ENCODE measurements around the gene KIF27. TPM values are rescaled to one million over a fixed set of nuclear protein-coding genes. Genes with fewer than 3 reads are reported as not detected.
"Not testable (repeated sequence)": the region's sequence is repeated elsewhere in the genome, so short reads cannot be mapped to it uniquely, and the experiment has no call there.

Gene KIF27
- total RNA-seq, 1 donor from 2014 or later: 6.4 TPM

DNA sequence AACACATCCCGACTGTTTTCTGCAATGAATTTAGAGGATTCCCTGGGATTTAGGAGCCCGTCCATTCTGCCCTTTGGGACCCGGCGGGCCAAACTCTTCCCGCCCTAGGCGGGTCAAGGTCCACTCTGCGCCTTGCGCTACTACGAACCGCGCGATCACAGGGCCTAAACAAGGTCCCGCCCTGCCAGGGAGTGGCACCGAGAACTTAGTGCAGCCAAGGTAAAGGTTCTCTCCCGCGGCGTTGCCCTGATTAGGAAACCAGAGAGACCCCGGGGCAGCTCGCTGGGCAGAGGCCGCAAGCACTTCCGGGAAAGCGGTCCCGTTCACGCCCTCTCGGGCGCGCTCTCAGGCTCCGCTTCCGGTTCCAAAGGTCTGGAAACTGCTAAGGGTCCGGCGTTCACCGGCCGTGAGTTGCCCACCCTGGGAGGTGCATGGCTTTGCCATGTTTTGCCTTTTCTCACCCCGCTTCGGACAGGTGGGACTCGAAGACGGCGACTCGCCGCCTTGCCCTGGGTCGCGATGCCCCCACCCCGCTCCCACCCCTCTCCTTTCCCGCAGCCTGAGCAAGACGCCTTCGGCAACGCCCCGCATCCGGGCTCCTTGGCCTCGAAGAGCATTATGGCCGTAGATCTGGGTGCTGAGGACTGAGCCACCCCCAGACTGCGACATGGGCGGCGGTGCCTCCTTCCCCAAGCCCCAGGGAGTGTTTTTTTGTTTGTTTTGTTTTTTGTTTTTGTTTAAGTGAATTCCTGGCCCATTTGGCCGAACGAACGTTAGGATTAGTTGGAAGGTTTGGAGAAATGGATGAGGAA lies 35.4 kb upstream of the KIF27 start:
- H3K4me3 Mint-ChIP-seq (ENCODE audit: unreplicated experiment): peak overlapping the region; percentile 72
- H3K27ac Mint-ChIP-seq (ENCODE audit: unreplicated experiment): peak overlapping the region; percentile 85
- no peak for TF ChIP-seq CTCF (IDR thresholded peaks at IDR 0.05)
- no peaks in the 10 kb centered on the region for H3K9me3 Mint-ChIP-seq (ENCODE audit: unreplicated experiment)
- DNase-seq (ENCODE audit: extremely low spot score, unreplicated experiment): no peak
- no peaks in the 10 kb centered on the region for H3K36me3 Mint-ChIP-seq (ENCODE audit: unreplicated experiment)
- peaks cover 22% of the 10 kb centered on the region for H3K4me1 Mint-ChIP-seq (ENCODE audit: unreplicated experiment)
- H3K27me3 Mint-ChIP-seq (ENCODE audit: unreplicated experiment): no peaks in the 10 kb centered on the region

- H3K27me3 Mint-ChIP-seq (ENCODE audit: unreplicated experiment): no peaks in the 10 kb centered on the region
- H3K4me1 Mint-ChIP-seq (ENCODE audit: unreplicated experiment): peaks cover 22% of the 10 kb centered on the region
- DNase-seq (ENCODE audit: extremely low spot score, unreplicated experiment): no peak
- H3K27ac Mint-ChIP-seq (ENCODE audit: unreplicated experiment): peak overlapping the region; percentile 85
- no peaks in the 10 kb centered on the region for H3K9me3 Mint-ChIP-seq (ENCODE audit: unreplicated experiment)
- H3K4me3 Mint-ChIP-seq (ENCODE audit: unreplicated experiment): peak overlapping the region; percentile 72
- H3K36me3 Mint-ChIP-seq (ENCODE audit: unreplicated experiment): no peaks in the 10 kb centered on the region
- no peak for TF ChIP-seq CTCF (IDR thresholded peaks at IDR 0.05)
These were observed 34.8 kb upstream of the KIF27 start for GRCh38 chr9:83956086-83956435.

DNA sequence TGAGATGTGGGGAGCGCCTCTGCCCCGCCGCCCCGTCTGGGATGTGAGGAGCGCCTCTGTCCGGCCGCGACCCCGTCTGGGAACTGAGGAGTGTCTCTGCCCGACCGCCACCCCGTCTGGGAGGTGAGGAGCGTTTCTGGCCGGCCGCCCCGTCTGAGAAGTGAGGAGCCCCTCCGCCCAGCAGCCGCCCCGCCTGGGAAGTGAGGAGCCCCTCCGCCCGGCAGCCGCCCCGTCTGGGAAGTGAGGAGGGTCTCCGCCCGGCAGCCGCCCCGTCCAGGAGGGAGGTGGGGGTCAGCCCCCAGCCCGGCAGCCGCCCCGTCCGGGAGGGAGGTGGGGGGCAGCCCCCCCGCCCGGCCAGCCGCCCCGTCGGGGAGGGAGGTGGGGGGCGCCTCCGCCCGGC lies 26.9 kb upstream of the KIF27 start:
- not testable (repeated sequence) for H3K36me3 Mint-ChIP-seq (ENCODE audit: unreplicated experiment); H3K27ac Mint-ChIP-seq (ENCODE audit: unreplicated experiment); H3K27me3 Mint-ChIP-seq (ENCODE audit: unreplicated experiment); H3K4me1 Mint-ChIP-seq (ENCODE audit: unreplicated experiment); DNase-seq (ENCODE audit: extremely low spot score, unreplicated experiment); H3K9me3 Mint-ChIP-seq (ENCODE audit: unreplicated experiment); H3K4me3 Mint-ChIP-seq (ENCODE audit: unreplicated experiment)

DNA sequence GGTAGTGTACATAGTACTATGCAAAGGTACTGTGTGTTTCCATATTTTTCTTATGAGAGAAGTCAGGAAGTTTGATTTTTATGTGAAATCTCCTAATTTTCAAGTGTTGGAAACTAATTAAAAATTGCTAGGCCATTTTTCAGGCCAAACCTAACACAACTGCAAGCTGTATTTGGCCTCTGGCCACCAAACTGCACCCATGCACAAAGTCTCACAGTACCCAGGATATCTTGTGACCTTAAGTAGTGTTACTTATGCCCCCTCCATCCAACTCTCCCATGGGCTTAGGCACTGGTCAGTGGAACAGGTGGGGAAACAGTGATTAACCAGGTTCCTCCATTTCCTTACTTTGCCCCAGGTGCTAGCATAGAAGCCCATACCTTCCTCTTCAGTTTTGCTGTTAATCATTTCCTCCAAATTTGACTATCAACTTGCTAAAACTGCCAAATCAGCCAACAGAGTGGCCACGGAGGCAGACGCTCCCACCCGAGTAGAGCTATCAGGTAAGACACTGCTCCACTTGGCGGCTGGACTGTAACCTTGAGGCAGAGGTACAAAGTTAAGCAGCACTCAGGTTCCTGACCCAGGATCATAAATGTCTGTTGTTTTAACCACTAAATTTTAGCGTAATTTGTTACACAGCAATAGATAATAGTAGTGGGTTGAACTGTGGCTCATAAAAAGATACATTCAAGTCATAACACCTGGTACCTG lies 19.5 kb upstream of the KIF27 start:
- Mint-ChIP-seq H3K27me3 (ENCODE audit: unreplicated experiment) (no peaks in the 10 kb centered on the region), H3K4me3 (ENCODE audit: unreplicated experiment) (no peak overlapping the region), H3K27ac (ENCODE audit: unreplicated experiment) (no peak overlapping the region), H3K9me3 (ENCODE audit: unreplicated experiment) (no peaks in the 10 kb centered on the region), H3K4me1 (ENCODE audit: unreplicated experiment) (peaks cover 5% of the 10 kb centered on the region), H3K36me3 (ENCODE audit: unreplicated experiment) (no peaks in the 10 kb centered on the region)
- TF ChIP-seq CTCF (IDR thresholded peaks at IDR 0.05): no peak
- no peak for DNase-seq (ENCODE audit: extremely low spot score, unreplicated experiment)

- Mint-ChIP-seq H3K4me1 (ENCODE audit: unreplicated experiment) (peaks cover 17% of the 10 kb centered on the region), H3K9me3 (ENCODE audit: unreplicated experiment) (no peaks in the 10 kb centered on the region), H3K4me3 (ENCODE audit: unreplicated experiment) (no peak overlapping the region), H3K36me3 (ENCODE audit: unreplicated experiment) (no peaks in the 10 kb centered on the region), H3K27ac (ENCODE audit: unreplicated experiment) (no peak overlapping the region), H3K27me3 (ENCODE audit: unreplicated experiment) (no peaks in the 10 kb centered on the region)
- peak; percentile 79 for TF ChIP-seq CTCF (IDR thresholded peaks at IDR 0.05)
- peak; percentile 49 for DNase-seq (ENCODE audit: extremely low spot score, unreplicated experiment)
These were observed 16.7 kb upstream of the KIF27 start for GRCh38 chr9:83937861-83938455.

Data from osteocyte (in vitro differentiated cells).